Neural cell (in vitro differentiated cells): ENCODE data around the gene CELA2A. TPM values are rescaled to one million over a fixed set of nuclear protein-coding genes. Genes with fewer than 3 reads are reported as not detected.

ENCODE experiments used
- H2AFZ ChIP-seq: fragments of 200-600, 300-800 bp; sonication (generic), shearing (Covaris generic); 2 replicates; pipeline ENCODE4 v1.6.0; 2014; ENCODE audit warnings: low read depth, mild to moderate bottlenecking, antibody characterized with exemption, low read length, moderate library complexity
- H3F3A ChIP-seq: fragments of 200-600 bp; shearing (Covaris generic); 2 replicates; pipeline ENCODE4 v1.6.1; 2016; ENCODE audit warnings: mild to moderate bottlenecking, moderate library complexity, mixed read lengths, antibody characterized with exemption, low read length; ENCODE audit not compliant: insufficient read depth, poor library complexity, severe bottlenecking
- H3K27ac ChIP-seq: fragments of 200-600, 300-800 bp; sonication (generic), shearing (Covaris generic); 2 replicates; pipeline ENCODE4 v1.5.1; 2014; ENCODE audit warnings: mild to moderate bottlenecking, low read length, moderate library complexity
- H3K27me3 ChIP-seq: fragments of 300-800, 200-600 bp; sonication (generic), shearing (Covaris generic); 2 replicates; pipeline ENCODE4 v1.6.0; 2014; ENCODE audit warnings: mild to moderate bottlenecking, low read depth, low read length, moderate library complexity; ENCODE audit not compliant: insufficient read depth
- H3K36me3 ChIP-seq: fragments of 300-800, 200-600 bp; sonication (generic), shearing (Covaris generic); 2 replicates; pipeline ENCODE4 v1.5.1; 2014; ENCODE audit warnings: mild to moderate bottlenecking, antibody characterized with exemption, low read length, moderate library complexity; ENCODE audit not compliant: insufficient read depth
- H3K4me2 ChIP-seq: fragments of 300-800, 200-600 bp; sonication (generic), shearing (Covaris generic); 2 replicates; pipeline ENCODE4 v1.6.0; 2014; ENCODE audit warnings: mild to moderate bottlenecking, low read length
- H3K4me3 ChIP-seq: fragments of 300-800, 200-600 bp; sonication (generic), shearing (Covaris generic); 2 replicates; pipeline ENCODE4 v1.5.1; 2014; ENCODE audit warnings: mild to moderate bottlenecking, low read length, moderate library complexity
- H3K79me2 ChIP-seq: fragments of 200-600 bp; shearing (Covaris generic); replicated peaks from 2 replicates; pipeline ENCODE4 v1.6.0; 2014; ENCODE audit warnings: mild to moderate bottlenecking, low read length, moderate library complexity; ENCODE audit not compliant: insufficient read depth
- H3K9ac ChIP-seq: fragments of 300-800, 200-600 bp; sonication (generic), shearing (Covaris generic); 2 replicates; pipeline ENCODE4 v1.6.1; 2016; ENCODE audit warnings: mild to moderate bottlenecking, low read length, mixed read lengths
- H3K9me2 ChIP-seq: fragments of 200-600 bp; shearing (Covaris generic); 2 replicates; pipeline ENCODE4 v1.6.1; 2016; ENCODE audit warnings: mild to moderate bottlenecking, low read length, mixed read lengths; ENCODE audit not compliant: insufficient read depth
- H3K9me3 ChIP-seq: fragments of 200-600, 300-800 bp; sonication (generic), shearing (Covaris generic); 2 replicates; pipeline ENCODE4 v1.6.1; 2016; ENCODE audit warnings: mild to moderate bottlenecking, mixed run types, low read length, moderate library complexity, mixed read lengths
- H4K20me1 ChIP-seq: fragments of 200-600 bp; shearing (Covaris generic); 2 replicates; pipeline ENCODE4 v1.6.1; 2016; ENCODE audit warnings: mild to moderate bottlenecking, mixed run types; ENCODE audit not compliant: insufficient read depth
- EP300 ChIP-seq: fragments of 450-650 bp; conservative IDR thresholded peaks from 2 replicates; pipeline ENCODE4 v1.6.1; 2014; ENCODE audit warnings: antibody characterized with exemption, mild to moderate bottlenecking, moderate library complexity; ENCODE audit not compliant: poor library complexity, severe bottlenecking
- EZH2 ChIP-seq: fragments of 200-600, 300-800 bp; shearing (Covaris generic), sonication (generic); IDR thresholded peaks from 2 replicates; pipeline ENCODE4 v1.6.1; 2014; ENCODE audit warnings: antibody characterized with exemption, low read length, borderline replicate concordance, mild to moderate bottlenecking; ENCODE audit not compliant: insufficient read depth, poor library complexity, severe bottlenecking
- MXI1 ChIP-seq: fragments of 450-650 bp; conservative IDR thresholded peaks from 2 replicates; pipeline ENCODE4 v1.6.1; 2014; ENCODE audit warnings: antibody characterized with exemption, mild to moderate bottlenecking; ENCODE audit not compliant: poor library complexity, severe bottlenecking
- POLR2AphosphoS5 ChIP-seq: IDR thresholded peaks from 2 replicates; pipeline ENCODE4 v1.6.1; 2012
- RAD21 ChIP-seq: fragments of 450-650 bp; conservative IDR thresholded peaks from 2 replicates; pipeline ENCODE4 v1.6.1; 2014; ENCODE audit warnings: antibody characterized with exemption, mild to moderate bottlenecking, moderate library complexity
- SMC3 ChIP-seq: fragments of 450-650 bp; conservative IDR thresholded peaks from 2 replicates; pipeline ENCODE4 v1.6.1; 2014; ENCODE audit warnings: antibody characterized with exemption, mild to moderate bottlenecking, moderate library complexity; ENCODE audit not compliant: poor library complexity
- TAF1 ChIP-seq: IDR thresholded peaks from 2 replicates; pipeline ENCODE4 v1.6.1; 2012; ENCODE audit warnings: low read depth
- polyA plus RNA-seq: library from polyadenylated mRNA; depleted of rRNA; stranded (reverse); fragments of >200 nt; gene quantifications from 2 replicates; pipeline ENCODE4 v1.2.3, GENCODE V29; 2014
- TF ChIP-seq, protein P1 (sequence below): IDR thresholded peaks from 2 replicates; pipeline ENCODE4 v1.6.1; 2012; ENCODE audit warnings: borderline replicate concordance
- TF ChIP-seq, protein P2 (sequence below): fragments of 450-650 bp; IDR thresholded peaks from 2 replicates; pipeline ENCODE4 v1.5.1; 2014; ENCODE audit warnings: antibody characterized with exemption, mild to moderate bottlenecking, moderate library complexity; ENCODE audit not compliant: poor library complexity, severe bottlenecking

The CELA2A gene
- polyA plus RNA-seq, 1 donor from 2014 or later, result not detected

DNA sequence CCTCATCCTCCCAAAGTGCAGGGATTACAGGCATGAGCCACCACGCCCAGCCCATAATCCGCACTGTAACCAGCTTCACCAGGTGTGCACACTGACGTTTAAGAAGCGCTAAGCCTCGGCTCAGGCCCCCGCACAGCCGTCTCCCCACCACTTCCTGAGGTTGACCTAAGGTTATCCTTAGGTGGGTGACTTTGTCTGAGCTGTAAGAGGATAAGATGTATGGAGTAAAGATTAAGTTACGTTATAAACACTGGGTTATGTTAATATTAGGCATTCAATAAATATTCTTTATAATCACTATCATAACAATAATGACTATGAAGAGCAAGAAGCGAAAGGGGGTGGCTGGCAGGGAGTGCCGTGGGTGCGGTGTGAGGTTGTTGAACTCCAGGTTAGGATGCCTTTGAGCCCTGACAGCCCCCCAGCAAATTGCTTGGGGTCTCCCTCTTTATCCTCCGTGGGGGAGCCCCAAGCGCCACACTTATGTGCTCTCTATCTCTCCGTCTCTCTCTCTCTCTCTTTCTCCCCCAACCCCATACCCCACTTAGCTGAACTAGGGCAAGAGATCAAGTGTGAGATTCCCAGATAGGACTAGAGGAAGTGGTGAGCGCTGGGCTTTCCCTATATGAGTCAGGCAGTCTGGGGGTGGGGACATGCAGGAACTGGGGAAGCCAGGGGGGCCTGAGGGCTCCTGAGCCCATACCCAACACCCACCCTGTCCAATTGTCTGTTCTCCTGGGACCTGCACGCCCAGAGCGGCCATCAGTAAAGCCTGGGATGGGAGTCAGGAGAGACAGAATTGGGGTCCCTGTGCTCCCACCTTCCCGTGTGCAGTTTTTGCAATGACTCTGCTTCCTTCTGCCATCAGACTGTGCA lies 39.2 kb upstream of the CELA2A start:
- no peaks in the 10 kb centered on the region for H3K79me2 ChIP-seq

DNA sequence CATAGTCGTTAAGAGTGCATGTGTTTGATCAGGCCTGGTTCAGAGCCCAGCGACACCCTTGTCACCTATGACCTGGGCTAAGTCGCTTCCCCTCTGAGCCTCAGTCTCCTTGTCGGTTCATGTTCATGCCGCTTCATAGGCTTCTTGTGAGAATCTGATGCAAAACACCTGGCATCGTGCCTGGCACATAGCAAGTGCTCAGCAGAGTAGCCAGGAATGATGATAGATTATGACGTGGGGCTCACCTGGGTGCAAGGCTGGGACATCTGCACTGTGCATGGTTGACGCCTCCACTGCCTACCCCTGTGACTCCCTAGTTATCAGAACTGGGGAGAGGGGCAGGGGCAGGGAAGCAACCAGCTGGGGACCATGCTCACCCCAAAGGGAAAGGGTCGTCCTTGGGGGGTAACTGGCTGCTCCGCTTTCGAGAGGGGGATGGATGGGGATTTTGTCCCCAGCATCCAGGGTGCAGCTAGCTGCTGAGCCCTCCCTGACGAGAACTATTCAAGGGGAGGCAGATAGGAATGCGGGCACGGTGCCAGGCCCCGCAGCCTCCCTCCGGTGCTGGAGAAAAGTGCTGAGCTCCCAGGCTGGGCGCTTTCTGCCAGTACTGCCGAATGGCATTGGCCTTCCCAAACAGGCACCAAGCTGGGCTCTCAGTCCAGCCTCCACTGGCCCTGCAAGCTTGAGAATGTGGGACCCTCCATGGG lies 37.6 kb upstream of the CELA2A start:
- Histone ChIP-seq H3K27ac (no peak overlapping the region), H3K9ac (no peak overlapping the region), H3K9me2 (no peaks in the 10 kb centered on the region), H3K4me3 (no peak overlapping the region), H4K20me1 (no peaks in the 10 kb centered on the region), H3K79me2 (no peaks in the 10 kb centered on the region), H3K4me2 (no peak overlapping the region), H2AFZ (no peak overlapping the region), H3K27me3 (no peaks in the 10 kb centered on the region), H3F3A (no peaks in the 10 kb centered on the region), H3K36me3 (no peaks in the 10 kb centered on the region), H3K9me3 (no peaks in the 10 kb centered on the region)
- TF ChIP-seq TAF1, result no peak
- no peak for TF ChIP-seq POLR2AphosphoS5

More for the DNA sequence above, 39.2 kb upstream of the CELA2A start:
- Histone ChIP-seq H3K27me3 (no peaks in the 10 kb centered on the region), H3K27ac (no peak overlapping the region), H3K4me3 (no peak overlapping the region), H3K4me2 (no peak overlapping the region), H3K9ac (no peak overlapping the region), H4K20me1 (no peaks in the 10 kb centered on the region), H3K9me2 (no peaks in the 10 kb centered on the region), H2AFZ (no peak overlapping the region), H3K9me3 (no peaks in the 10 kb centered on the region), H3F3A (no peaks in the 10 kb centered on the region), H3K36me3 (no peaks in the 10 kb centered on the region)
- TF ChIP-seq, protein P1, sequence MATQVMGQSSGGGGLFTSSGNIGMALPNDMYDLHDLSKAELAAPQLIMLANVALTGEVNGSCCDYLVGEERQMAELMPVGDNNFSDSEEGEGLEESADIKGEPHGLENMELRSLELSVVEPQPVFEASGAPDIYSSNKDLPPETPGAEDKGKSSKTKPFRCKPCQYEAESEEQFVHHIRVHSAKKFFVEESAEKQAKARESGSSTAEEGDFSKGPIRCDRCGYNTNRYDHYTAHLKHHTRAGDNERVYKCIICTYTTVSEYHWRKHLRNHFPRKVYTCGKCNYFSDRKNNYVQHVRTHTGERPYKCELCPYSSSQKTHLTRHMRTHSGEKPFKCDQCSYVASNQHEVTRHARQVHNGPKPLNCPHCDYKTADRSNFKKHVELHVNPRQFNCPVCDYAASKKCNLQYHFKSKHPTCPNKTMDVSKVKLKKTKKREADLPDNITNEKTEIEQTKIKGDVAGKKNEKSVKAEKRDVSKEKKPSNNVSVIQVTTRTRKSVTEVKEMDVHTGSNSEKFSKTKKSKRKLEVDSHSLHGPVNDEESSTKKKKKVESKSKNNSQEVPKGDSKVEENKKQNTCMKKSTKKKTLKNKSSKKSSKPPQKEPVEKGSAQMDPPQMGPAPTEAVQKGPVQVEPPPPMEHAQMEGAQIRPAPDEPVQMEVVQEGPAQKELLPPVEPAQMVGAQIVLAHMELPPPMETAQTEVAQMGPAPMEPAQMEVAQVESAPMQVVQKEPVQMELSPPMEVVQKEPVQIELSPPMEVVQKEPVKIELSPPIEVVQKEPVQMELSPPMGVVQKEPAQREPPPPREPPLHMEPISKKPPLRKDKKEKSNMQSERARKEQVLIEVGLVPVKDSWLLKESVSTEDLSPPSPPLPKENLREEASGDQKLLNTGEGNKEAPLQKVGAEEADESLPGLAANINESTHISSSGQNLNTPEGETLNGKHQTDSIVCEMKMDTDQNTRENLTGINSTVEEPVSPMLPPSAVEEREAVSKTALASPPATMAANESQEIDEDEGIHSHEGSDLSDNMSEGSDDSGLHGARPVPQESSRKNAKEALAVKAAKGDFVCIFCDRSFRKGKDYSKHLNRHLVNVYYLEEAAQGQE, result no peak
- TF ChIP-seq EP300, result no peak
- TF ChIP-seq MXI1, result no peak
- TF ChIP-seq SMC3, result no peak
- no peak for TF ChIP-seq POLR2AphosphoS5
- TF ChIP-seq RAD21, result no peak
- TF ChIP-seq EZH2, result no peak
- TF ChIP-seq, protein P2, sequence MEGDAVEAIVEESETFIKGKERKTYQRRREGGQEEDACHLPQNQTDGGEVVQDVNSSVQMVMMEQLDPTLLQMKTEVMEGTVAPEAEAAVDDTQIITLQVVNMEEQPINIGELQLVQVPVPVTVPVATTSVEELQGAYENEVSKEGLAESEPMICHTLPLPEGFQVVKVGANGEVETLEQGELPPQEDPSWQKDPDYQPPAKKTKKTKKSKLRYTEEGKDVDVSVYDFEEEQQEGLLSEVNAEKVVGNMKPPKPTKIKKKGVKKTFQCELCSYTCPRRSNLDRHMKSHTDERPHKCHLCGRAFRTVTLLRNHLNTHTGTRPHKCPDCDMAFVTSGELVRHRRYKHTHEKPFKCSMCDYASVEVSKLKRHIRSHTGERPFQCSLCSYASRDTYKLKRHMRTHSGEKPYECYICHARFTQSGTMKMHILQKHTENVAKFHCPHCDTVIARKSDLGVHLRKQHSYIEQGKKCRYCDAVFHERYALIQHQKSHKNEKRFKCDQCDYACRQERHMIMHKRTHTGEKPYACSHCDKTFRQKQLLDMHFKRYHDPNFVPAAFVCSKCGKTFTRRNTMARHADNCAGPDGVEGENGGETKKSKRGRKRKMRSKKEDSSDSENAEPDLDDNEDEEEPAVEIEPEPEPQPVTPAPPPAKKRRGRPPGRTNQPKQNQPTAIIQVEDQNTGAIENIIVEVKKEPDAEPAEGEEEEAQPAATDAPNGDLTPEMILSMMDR, result no peak
- TF ChIP-seq TAF1, result no peak
